ENCODE data around the gene ATP10B. TPM values are rescaled to one million over a fixed set of nuclear protein-coding genes. Genes with fewer than 3 reads are reported as not detected.

Gene ATP10B
- total and polyA plus RNA-seq, 10 of the 15 experiments (the other 5 are each of a cell fraction or from before 2014, with no cell fraction given), result not detected

DNA sequence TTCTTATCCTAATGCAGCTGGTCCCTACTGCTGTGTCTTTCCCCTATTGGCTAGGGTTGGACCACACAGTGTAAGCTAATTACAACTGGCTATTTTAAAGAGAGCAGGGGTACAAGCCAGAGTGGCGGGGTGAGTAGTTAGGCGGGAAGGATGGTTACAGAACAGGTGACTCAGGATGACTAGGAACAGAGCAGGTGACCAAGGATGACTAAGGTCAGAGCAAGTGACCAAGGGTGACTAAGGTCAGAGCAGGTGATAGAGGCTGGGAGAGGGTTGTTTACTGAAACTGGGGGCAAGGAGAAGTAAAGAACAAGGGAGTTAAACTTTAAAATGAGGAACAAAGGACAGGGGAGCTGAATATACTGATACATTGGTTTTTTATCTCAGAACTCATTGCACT lies 304.9 kb downstream of the ATP10B start:
- POLR2A ChIA-PET, result no interaction called here
- H3K9ac ChIP-seq (ENCODE audit: control insufficient read depth, insufficient read depth, low read length), result no peak overlapping the region
- H3K4me3 ChIP-seq, result no peak overlapping the region
- no peak overlapping the region for H3K27ac ChIP-seq (ENCODE audit: control insufficient read depth, insufficient read depth)
- H2AFZ ChIP-seq (ENCODE audit: control insufficient read depth, low read depth, low read length), result no peak overlapping the region
- WGBS (ENCODE audit: insufficient coverage, insufficient replicate concordance, low lambda C conversion rate, missing lambda C conversion rate), result 26% methylated on average over 2 of the region's 2 CpGs
- intact Hi-C loops (cut with micrococcal nuclease; ENCODE audit: unreplicated experiment) (no loop called here), in situ Hi-C loops (cut with MboI) (no loop called here)
- no peaks in the 10 kb centered on the region for H3K27me3 ChIP-seq (replicated peaks in 1 of 2; ENCODE audit: control insufficient read depth in 2 of 2, insufficient read depth in 2 of 2, low read length in 1 of 2)
- SMC1A ChIA-PET (ENCODE audit: uncharacterized antibody, unreplicated experiment), result no interaction called here
- CTCF ChIA-PET, result no interaction called here
- FAIRE-seq (no peak), ATAC-seq (no peak), DNase-seq (ENCODE audit: low read depth, low spot score) (no peak)
- no peaks in the 10 kb centered on the region for H4K20me1 ChIP-seq (ENCODE audit: control insufficient read depth, insufficient read depth)
- no TSS peak for BruUV-seq (replicated peaks)
- no peaks in the 10 kb centered on the region for H3K4me1 ChIP-seq (ENCODE audit: control insufficient read depth, insufficient read depth, low read length)
- H3K4me2 ChIP-seq (ENCODE audit: control insufficient read depth, insufficient read depth), result no peak overlapping the region
- H3K79me2 ChIP-seq (ENCODE audit: control insufficient read depth, insufficient read depth, low read length), result no peaks in the 10 kb centered on the region
- H3K36me3 ChIP-seq (ENCODE audit: control insufficient read depth in 2 of 2, insufficient read depth in 2 of 2, low read length in 1 of 2), result no peaks in the 10 kb centered on the region
- TF ChIP-seq, protein P1, sequence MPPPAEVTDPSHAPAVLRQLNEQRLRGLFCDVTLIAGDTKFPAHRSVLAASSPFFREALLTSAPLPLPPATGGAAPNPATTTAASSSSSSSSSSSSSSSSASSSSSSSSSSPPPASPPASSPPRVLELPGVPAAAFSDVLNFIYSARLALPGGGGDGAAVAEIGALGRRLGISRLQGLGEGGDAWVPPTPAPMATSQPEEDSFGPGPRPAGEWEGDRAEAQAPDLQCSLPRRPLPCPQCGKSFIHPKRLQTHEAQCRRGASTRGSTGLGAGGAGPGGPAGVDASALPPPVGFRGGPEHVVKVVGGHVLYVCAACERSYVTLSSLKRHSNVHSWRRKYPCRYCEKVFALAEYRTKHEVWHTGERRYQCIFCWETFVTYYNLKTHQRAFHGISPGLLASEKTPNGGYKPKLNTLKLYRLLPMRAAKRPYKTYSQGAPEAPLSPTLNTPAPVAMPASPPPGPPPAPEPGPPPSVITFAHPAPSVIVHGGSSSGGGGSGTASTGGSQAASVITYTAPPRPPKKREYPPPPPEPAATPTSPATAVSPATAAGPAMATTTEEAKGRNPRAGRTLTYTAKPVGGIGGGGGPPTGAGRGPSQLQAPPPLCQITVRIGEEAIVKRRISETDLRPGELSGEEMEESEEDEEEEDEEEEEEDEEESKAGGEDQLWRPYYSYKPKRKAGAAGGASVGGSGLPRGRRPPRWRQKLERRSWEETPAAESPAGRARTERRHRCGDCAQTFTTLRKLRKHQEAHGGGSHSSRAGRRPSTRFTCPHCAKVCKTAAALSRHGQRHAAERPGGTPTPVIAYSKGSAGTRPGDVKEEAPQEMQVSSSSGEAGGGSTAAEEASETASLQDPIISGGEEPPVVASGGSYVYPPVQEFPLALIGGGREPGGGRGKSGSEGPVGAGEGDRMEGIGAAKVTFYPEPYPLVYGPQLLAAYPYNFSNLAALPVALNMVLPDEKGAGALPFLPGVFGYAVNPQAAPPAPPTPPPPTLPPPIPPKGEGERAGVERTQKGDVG (CRISPR knock-in tag; IDR thresholded peaks at IDR 0.05), result no peak
- no peak for TF ChIP-seq SMAD5 (IDR thresholded peaks at IDR 0.05; ENCODE audit: low read depth)
- RAD21 ChIA-PET (ENCODE audit: unreplicated experiment), result interaction anchor here (0.6 kb wide), 1 partner anchor 227 kb away, joined by 3 read pairs; no protein-coding TSS in a partner anchor
- no peaks in the 10 kb centered on the region; the same call in 2 of the 3 replicates for H3K9me3 ChIP-seq (replicated peaks; ENCODE audit: control insufficient read depth, insufficient read depth, low read length)

- WGBS (ENCODE audit: insufficient coverage, insufficient replicate concordance, low lambda C conversion rate, missing lambda C conversion rate), result 5% methylated on average over 1 of the region's 1 CpG
- POLR2A ChIA-PET, result no interaction called here
- RAD21 ChIA-PET (ENCODE audit: unreplicated experiment), result no interaction called here
- Histone ChIP-seq H3K9me3 (replicated peaks; ENCODE audit: control insufficient read depth, insufficient read depth, low read length) (no peaks in the 10 kb centered on the region; the same call in 2 of the 3 replicates), H3K27ac (ENCODE audit: control insufficient read depth, insufficient read depth) (no peak overlapping the region), H3K4me3 (no peak overlapping the region), H3K79me2 (ENCODE audit: control insufficient read depth, insufficient read depth, low read length) (no peaks in the 10 kb centered on the region), H3K36me3 (ENCODE audit: control insufficient read depth in 2 of 2, insufficient read depth in 2 of 2, low read length in 1 of 2) (no peaks in the 10 kb centered on the region), H3K4me2 (ENCODE audit: control insufficient read depth, insufficient read depth) (no peak overlapping the region), H2AFZ (ENCODE audit: control insufficient read depth, low read depth, low read length) (no peak overlapping the region), H4K20me1 (ENCODE audit: control insufficient read depth, insufficient read depth) (no peaks in the 10 kb centered on the region), H3K27me3 (replicated peaks in 1 of 2; ENCODE audit: control insufficient read depth in 2 of 2, insufficient read depth in 2 of 2, low read length in 1 of 2) (no peaks in the 10 kb centered on the region), H3K9ac (ENCODE audit: control insufficient read depth, insufficient read depth, low read length) (no peak overlapping the region), H3K4me1 (ENCODE audit: control insufficient read depth, insufficient read depth, low read length) (no peaks in the 10 kb centered on the region)
- CTCF ChIA-PET, result interaction anchor here (0.8 kb wide), 1 partner anchor 108 kb away, joined by 4 read pairs; no protein-coding TSS in a partner anchor
- no TSS peak for BruUV-seq (replicated peaks)
- ATAC-seq, result no peak
- DNase-seq (ENCODE audit: low read depth, low spot score), result no peak
- SMC1A ChIA-PET (ENCODE audit: uncharacterized antibody, unreplicated experiment), result interaction anchor here (1.2 kb wide), 1 partner anchor 14 kb away, joined by 3 read pairs; no protein-coding TSS in a partner anchor
- no peak for FAIRE-seq
- intact Hi-C loops (cut with micrococcal nuclease; ENCODE audit: unreplicated experiment), result no loop called here
- in situ Hi-C loops (cut with MboI), result no loop called here
- no peak for TF ChIP-seq KDM1A (IDR thresholded peaks at IDR 0.05; ENCODE audit: borderline replicate concordance)
- TF ChIP-seq DPF2 (IDR thresholded peaks at IDR 0.05), result no peak
- TF ChIP-seq, protein P2, sequence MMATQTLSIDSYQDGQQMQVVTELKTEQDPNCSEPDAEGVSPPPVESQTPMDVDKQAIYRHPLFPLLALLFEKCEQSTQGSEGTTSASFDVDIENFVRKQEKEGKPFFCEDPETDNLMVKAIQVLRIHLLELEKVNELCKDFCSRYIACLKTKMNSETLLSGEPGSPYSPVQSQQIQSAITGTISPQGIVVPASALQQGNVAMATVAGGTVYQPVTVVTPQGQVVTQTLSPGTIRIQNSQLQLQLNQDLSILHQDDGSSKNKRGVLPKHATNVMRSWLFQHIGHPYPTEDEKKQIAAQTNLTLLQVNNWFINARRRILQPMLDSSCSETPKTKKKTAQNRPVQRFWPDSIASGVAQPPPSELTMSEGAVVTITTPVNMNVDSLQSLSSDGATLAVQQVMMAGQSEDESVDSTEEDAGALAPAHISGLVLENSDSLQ (IDR thresholded peaks at IDR 0.05), result no peak
- TF ChIP-seq, protein P3, sequence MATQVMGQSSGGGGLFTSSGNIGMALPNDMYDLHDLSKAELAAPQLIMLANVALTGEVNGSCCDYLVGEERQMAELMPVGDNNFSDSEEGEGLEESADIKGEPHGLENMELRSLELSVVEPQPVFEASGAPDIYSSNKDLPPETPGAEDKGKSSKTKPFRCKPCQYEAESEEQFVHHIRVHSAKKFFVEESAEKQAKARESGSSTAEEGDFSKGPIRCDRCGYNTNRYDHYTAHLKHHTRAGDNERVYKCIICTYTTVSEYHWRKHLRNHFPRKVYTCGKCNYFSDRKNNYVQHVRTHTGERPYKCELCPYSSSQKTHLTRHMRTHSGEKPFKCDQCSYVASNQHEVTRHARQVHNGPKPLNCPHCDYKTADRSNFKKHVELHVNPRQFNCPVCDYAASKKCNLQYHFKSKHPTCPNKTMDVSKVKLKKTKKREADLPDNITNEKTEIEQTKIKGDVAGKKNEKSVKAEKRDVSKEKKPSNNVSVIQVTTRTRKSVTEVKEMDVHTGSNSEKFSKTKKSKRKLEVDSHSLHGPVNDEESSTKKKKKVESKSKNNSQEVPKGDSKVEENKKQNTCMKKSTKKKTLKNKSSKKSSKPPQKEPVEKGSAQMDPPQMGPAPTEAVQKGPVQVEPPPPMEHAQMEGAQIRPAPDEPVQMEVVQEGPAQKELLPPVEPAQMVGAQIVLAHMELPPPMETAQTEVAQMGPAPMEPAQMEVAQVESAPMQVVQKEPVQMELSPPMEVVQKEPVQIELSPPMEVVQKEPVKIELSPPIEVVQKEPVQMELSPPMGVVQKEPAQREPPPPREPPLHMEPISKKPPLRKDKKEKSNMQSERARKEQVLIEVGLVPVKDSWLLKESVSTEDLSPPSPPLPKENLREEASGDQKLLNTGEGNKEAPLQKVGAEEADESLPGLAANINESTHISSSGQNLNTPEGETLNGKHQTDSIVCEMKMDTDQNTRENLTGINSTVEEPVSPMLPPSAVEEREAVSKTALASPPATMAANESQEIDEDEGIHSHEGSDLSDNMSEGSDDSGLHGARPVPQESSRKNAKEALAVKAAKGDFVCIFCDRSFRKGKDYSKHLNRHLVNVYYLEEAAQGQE (IDR thresholded peaks at IDR 0.05; ENCODE audit: low read depth, low read length), result no peak
- TF ChIP-seq NFXL1 (IDR thresholded peaks at IDR 0.05; ENCODE audit: borderline replicate concordance), result no peak
- TF ChIP-seq CHD1 (IDR thresholded peaks at IDR 0.05; ENCODE audit: low read depth, low read length), result no peak
- TF ChIP-seq ASH2L (IDR thresholded peaks at IDR 0.05; ENCODE audit: borderline replicate concordance, low read depth), result no peak
- TF ChIP-seq ZNF384 (IDR thresholded peaks at IDR 0.05; ENCODE audit: borderline replicate concordance, low read depth, low read length), result no peak
- TF ChIP-seq CREM (IDR thresholded peaks at IDR 0.05; ENCODE audit: low read depth), result no peak
Observed at GRCh38 chr5:160545832-160546231, 306.2 kb downstream of the ATP10B start.

All from GM12878 (cell line).